Breast epithelium (tissue), 4 donors: ENCODE measurements around the gene SPACA5. TPM values are rescaled to one million over a fixed set of nuclear protein-coding genes. Genes with fewer than 3 reads are reported as not detected.
"Not testable (repeated sequence)": the region's sequence is repeated elsewhere in the genome, so short reads cannot be mapped to it uniquely, and the experiment has no call there.

Experiments used
- DNase-seq, 2 donors: peaks; one replicate each; pipeline ENCODE4 v3.0.0-alpha.2; 2019; ENCODE audit warnings: low spot score in 2 of 2
- H3K27ac ChIP-seq, 2 donors: fragments of 200-600 bp; sonication (generic) in 1 of 2; one replicate each; pipeline ENCODE4 v1.5.1; 2016 to 2019; ENCODE audit warnings: mild to moderate bottlenecking in 1 of 2
- H3K27me3 ChIP-seq, 2 donors: fragments of 200-600 bp; sonication (generic) in 1 of 2; one replicate each; pipeline versions ENCODE4 v1.5.1 to v1.6.0; 2017 to 2019; ENCODE audit warnings: control low read depth in 1 of 2, mild to moderate bottlenecking in 1 of 2
- H3K36me3 ChIP-seq: fragments of 200-600 bp; one replicate; pipeline ENCODE4 v1.5.1; 2019
- H3K4me1 ChIP-seq, 2 donors: fragments of 200-600 bp; sonication (generic); one replicate each; pipeline ENCODE4 v1.5.1; 2016 to 2019; ENCODE audit warnings: control low read depth in 1 of 2
- H3K4me3 ChIP-seq, 3 donors: fragments of 200-600 bp; sonication (generic); 1 replicate in 2 of 3; 2 replicates in 1 of 3; pipeline ENCODE4 v1.5.1; 2016 to 2019; ENCODE audit warnings: mild to moderate bottlenecking in 3 of 3, moderate library complexity in 2 of 3
- H3K9me3 ChIP-seq, 2 donors: fragments of 200-600 bp; sonication (generic) in 1 of 2; one replicate each; pipeline ENCODE4 v1.5.1; 2016 to 2019; ENCODE audit warnings: control low read depth in 1 of 2
- POLR2A ChIP-seq: fragments of 450-650 bp; IDR thresholded peaks from one replicate; pipeline ENCODE4 v1.6.1; 2016; ENCODE audit warnings: antibody characterized with exemption, mild to moderate bottlenecking, moderate library complexity
- POLR2AphosphoS5 ChIP-seq, 3 donors: sonication (generic); formaldehyde crosslinking; IDR thresholded peaks; one replicate each; pipeline ENCODE4 v1.6.1; 2017; ENCODE audit warnings: antibody characterized with exemption in 3 of 3
- intact Hi-C: fragments of 100-400 bp; cut with DNase I; formaldehyde crosslinking; loops from one replicate; pipeline ENCODE4 v1.15.1; 2023; ENCODE audit warnings: low total_unique reads
- total RNA-seq, 3 donors: library from RNA; depleted of rRNA; stranded (reverse); fragments of >200 nt; gene quantifications; one replicate each; pipeline ENCODE4 v1.1.0, GENCODE V29; 2016
- TF ChIP-seq, protein P1 (sequence below), 3 donors: fragments of 450-650 bp; IDR thresholded peaks; one replicate each; pipeline ENCODE4 v1.5.1; 2016 to 2017; ENCODE audit warnings: antibody characterized with exemption in 3 of 3, mild to moderate bottlenecking in 3 of 3, moderate library complexity in 3 of 3

The SPACA5 gene
- not detected for total RNA-seq

DNA sequence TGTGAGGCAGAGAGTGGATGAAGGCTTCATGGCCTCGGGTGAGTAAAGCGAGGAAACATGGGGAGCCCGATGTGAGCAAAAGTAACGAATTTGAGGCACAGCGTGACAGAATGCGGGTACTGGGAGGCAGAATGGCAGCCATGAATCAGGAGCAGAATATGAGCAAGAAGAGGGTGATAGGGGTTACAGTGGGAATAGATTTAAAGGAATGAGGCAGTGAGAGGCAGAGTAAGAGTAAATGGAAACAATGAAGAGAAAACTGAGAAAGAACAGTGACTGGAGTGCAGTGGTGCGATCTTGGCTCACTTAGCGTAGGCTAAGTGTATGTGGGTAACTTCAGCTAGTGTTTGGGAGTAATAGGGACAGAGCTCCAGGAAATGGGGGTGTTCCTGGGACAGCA lies at the start of gene SPACA5:
Gene SPACA5 (plus strand): TSS at position 301 of the 400 bp plus-strand sequence. CDS start 815 bp downstream, outside the sequence.
- intact Hi-C loops, H3K36me3 ChIP-seq, H3K4me3 ChIP-seq, H3K27me3 ChIP-seq, H3K4me1 ChIP-seq, H3K9me3 ChIP-seq, H3K27ac ChIP-seq, DNase-seq: not testable (repeated sequence)

DNA sequence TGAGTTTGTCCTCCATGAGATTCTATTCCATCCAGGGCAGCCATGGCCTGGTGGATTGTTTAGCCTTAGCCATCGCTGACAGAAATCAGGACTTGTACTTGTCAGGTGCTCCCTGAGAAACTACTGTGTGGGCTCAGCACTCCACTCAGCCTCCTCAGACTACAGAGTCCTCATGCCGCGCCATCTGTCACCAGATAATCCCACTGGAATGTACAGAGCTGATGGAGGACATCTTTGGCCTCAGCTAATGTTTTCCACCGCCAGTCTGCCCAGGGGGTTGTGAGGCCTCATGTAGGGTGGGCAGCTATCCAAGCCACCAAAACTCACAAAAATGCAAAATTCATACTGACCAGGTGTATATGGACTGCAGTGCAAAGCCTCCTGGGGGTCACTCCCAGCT lies 48.6 kb upstream of the SPACA5 start:
- intact Hi-C loops, H3K27me3 ChIP-seq, H3K4me1 ChIP-seq, H3K36me3 ChIP-seq, H3K9me3 ChIP-seq, H3K4me3 ChIP-seq, H3K27ac ChIP-seq, DNase-seq: not testable (repeated sequence)

DNA sequence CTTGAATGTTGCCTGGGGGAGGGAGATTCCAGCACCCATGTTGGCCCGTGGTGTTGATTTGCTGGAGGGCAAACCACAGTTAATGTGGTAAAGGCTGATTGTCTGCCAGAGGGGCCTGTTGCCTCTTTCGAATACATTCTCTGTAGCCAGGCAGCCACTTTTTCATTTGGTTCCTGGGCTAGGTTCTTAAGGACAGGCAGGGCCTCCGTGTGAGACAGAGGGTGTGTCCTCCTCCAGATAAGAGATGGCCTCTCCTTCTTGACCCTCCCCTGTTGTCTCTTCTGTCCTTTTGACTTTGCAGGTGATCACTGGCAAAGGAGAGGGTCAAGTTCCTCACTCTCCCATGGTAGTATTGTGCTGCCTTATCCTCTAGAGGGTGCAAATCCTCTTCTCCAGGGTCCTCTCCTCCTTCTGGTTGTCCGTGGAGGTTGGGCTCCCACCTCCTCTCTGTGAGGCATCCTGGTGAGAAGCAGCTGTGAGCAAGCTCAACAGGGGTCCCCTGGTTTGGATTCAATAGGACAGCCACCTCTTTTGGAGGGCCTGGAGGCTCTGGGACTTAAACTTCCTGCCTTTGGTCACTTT lies 47.9 kb upstream of the SPACA5 start:
- no peaks in the 10 kb centered on the region for H3K36me3 ChIP-seq
- peaks cover 0 to 4% of the 10 kb centered on the region in 2 donors for H3K27me3 ChIP-seq
- no peaks in the 10 kb centered on the region for H3K4me1 ChIP-seq
- TF ChIP-seq POLR2AphosphoS5 (IDR thresholded peaks at IDR 0.05) (no peak), POLR2A (no peak)
- TF ChIP-seq, protein P1, sequence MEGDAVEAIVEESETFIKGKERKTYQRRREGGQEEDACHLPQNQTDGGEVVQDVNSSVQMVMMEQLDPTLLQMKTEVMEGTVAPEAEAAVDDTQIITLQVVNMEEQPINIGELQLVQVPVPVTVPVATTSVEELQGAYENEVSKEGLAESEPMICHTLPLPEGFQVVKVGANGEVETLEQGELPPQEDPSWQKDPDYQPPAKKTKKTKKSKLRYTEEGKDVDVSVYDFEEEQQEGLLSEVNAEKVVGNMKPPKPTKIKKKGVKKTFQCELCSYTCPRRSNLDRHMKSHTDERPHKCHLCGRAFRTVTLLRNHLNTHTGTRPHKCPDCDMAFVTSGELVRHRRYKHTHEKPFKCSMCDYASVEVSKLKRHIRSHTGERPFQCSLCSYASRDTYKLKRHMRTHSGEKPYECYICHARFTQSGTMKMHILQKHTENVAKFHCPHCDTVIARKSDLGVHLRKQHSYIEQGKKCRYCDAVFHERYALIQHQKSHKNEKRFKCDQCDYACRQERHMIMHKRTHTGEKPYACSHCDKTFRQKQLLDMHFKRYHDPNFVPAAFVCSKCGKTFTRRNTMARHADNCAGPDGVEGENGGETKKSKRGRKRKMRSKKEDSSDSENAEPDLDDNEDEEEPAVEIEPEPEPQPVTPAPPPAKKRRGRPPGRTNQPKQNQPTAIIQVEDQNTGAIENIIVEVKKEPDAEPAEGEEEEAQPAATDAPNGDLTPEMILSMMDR (IDR thresholded peaks at IDR 0.05), result no peak
- no peak overlapping the region for H3K27ac ChIP-seq
- H3K4me3 ChIP-seq, result no peak overlapping the region
- intact Hi-C loops, result no loop called here
- no peaks in the 10 kb centered on the region for H3K9me3 ChIP-seq
- DNase-seq, result no peak

DNA sequence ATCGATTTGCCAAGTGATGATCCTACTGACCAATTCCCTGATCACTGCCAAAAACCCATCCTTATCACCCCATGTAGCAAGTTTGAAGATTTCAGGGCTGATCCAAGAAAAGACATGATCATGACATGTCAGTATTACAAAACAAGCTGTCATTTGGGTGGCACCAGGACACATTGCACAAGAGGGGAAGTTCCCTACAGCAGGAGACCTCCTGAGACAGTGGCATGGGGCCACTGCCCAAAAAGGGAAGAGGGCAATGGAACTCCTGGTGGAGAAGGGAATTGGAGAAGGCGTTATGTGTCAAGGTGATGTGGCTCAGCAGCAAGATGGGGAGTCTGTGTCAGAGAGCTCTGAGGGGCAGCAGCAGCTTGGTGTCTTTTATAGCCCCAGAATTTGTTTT lies 46.4 kb upstream of the SPACA5 start:
- H3K9me3 ChIP-seq, result no peaks in the 10 kb centered on the region
- no peak overlapping the region for H3K27ac ChIP-seq
- H3K4me1 ChIP-seq, result no peaks in the 10 kb centered on the region
- H3K4me3 ChIP-seq, result no peak overlapping the region
- no peaks in the 10 kb centered on the region for H3K36me3 ChIP-seq
- intact Hi-C loops, result no loop called here
- DNase-seq, result no peak
- peaks cover 0 to 4% of the 10 kb centered on the region in 2 donors for H3K27me3 ChIP-seq
- TF ChIP-seq POLR2A (no peak), POLR2AphosphoS5 (IDR thresholded peaks at IDR 0.05) (no peak)
- TF ChIP-seq, protein P1 (IDR thresholded peaks at IDR 0.05), result no peak

DNA sequence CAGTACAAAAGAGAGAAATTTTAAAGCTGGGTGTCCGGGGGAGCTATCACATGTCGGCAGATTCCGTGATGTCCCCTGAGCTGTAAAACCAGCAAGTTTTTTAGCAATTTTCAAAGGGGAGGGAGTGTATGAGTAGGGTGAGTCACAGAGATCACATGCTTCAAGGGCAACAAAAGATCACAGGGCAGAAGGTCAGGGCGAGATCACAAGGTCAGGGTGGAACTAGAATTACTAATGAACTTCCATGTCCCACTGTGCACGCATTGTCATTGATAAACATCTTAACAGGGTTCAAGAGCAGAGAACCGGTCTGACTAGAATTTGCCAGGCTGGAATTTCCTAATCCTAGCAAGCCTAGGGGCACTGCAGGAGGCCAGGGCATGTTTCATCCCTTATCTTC lies 45.0 kb upstream of the SPACA5 start:
- H3K4me1 ChIP-seq, H3K27me3 ChIP-seq, H3K36me3 ChIP-seq, DNase-seq, H3K4me3 ChIP-seq, H3K27ac ChIP-seq, H3K9me3 ChIP-seq, intact Hi-C loops: not testable (repeated sequence)

DNA sequence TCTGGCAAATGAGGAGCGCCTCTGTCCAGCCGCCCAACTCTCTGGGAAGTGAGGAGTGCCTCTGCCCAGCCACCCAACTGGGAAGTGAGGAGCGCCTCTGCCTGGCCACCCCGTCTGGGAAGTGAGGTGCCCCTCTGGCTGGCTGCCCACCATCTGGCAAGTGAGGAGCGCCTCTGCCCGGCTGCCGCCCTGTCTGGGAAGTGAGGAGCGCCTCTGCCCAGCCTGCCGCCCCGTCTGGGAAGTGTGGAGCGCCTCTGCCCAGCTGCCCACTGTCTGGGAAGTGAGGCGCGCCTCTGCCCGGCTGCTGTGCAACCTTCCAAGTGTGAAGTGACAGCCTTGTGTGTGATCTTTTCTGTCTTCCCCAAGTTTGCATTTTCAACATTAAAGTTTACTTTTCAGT lies 41.3 kb upstream of the SPACA5 start:
- intact Hi-C loops, H3K4me3 ChIP-seq, H3K27me3 ChIP-seq: not testable (repeated sequence)

DNA sequence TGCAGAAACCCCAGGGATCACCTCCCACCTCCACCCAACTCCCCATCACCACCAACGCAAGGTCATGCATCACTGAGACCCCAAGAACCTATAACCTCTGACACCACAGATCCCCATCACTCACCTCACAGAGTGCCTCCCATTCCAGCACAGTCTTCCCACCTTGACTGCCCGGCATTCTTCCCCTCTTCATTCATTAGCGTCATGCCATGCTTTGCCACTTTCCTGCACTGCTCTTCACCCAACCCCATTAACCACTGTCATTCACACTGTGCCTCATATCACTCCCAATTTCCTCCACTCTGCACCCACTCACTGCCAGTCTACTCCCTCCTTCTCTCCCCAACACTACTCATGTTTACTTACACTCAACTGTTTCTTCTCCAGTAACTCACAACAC lies 33.6 kb upstream of the SPACA5 start:
- no peak overlapping the region for H3K4me3 ChIP-seq
- no peak overlapping the region for H3K27ac ChIP-seq
- no peaks in the 10 kb centered on the region for H3K36me3 ChIP-seq
- intact Hi-C loops, result no loop called here
- TF ChIP-seq, protein P1 (IDR thresholded peaks at IDR 0.05), result no peak
- TF ChIP-seq POLR2A (no peak), POLR2AphosphoS5 (IDR thresholded peaks at IDR 0.05) (no peak)
- no peaks in the 10 kb centered on the region for H3K4me1 ChIP-seq
- no peaks in the 10 kb centered on the region for H3K27me3 ChIP-seq
- H3K9me3 ChIP-seq, result peaks cover 53 to 77% of the 10 kb centered on the region in 2 donors
- no peak for DNase-seq

More for the DNA sequence above, 41.3 kb upstream of the SPACA5 start:
- not testable (repeated sequence) for H3K36me3 ChIP-seq, DNase-seq, H3K27ac ChIP-seq, H3K4me1 ChIP-seq
- peaks cover 0 to 25% of the 10 kb centered on the region in 2 donors for H3K9me3 ChIP-seq
